ENCODE results near the gene CHRNG.

CHRNG gene

GRCh38 chr2:232539298-232540231, at the start of gene CHRNG:
TSS of gene CHRNG (plus strand) at chr2:232539692. CDS start at chr2:232539748, 56 bp downstream.
- DNase-seq: no peak

- no peak for DNase-seq
Measured at GRCh38 chr2:232490221-232491138, 49.0 kb upstream of the CHRNG start.

GRCh38 chr2:232491139-232491780, 48.2 kb upstream of the CHRNG start:
- DNase-seq: no peak

GRCh38 chr2:232492236-232492848, 47.1 kb upstream of the CHRNG start:
- no peak for DNase-seq

GRCh38 chr2:232492963-232493700, 46.4 kb upstream of the CHRNG start:
- no peak for DNase-seq

GRCh38 chr2:232493701-232494474, 45.6 kb upstream of the CHRNG start:
- no peak for DNase-seq

GRCh38 chr2:232494542-232494941, 45.0 kb upstream of the CHRNG start:
- no peak for DNase-seq

- no peak for DNase-seq
Measured at GRCh38 chr2:232495292-232495691, 44.2 kb upstream of the CHRNG start.

GRCh38 chr2:232496501-232497270, 42.8 kb upstream of the CHRNG start:
- DNase-seq: no peak

- no peak for DNase-seq
Measured at GRCh38 chr2:232497348-232497747, 42.1 kb upstream of the CHRNG start.

- DNase-seq: no peak
Measured at GRCh38 chr2:232498452-232498851, 41.0 kb upstream of the CHRNG start.

GRCh38 chr2:232501331-232501771, 38.1 kb upstream of the CHRNG start:
- DNase-seq: no peak

- DNase-seq: no peak
Measured at GRCh38 chr2:232501794-232502390, 37.6 kb upstream of the CHRNG start.

GRCh38 chr2:232502511-232502910, 37.0 kb upstream of the CHRNG start:
- DNase-seq: no peak

- DNase-seq: no peak
Measured at GRCh38 chr2:232502911-232503808, 36.3 kb upstream of the CHRNG start.

- DNase-seq: no peak
Measured at GRCh38 chr2:232503809-232504323, 35.6 kb upstream of the CHRNG start.

GRCh38 chr2:232504438-232504837, 35.1 kb upstream of the CHRNG start:
- DNase-seq: no peak

- DNase-seq: no peak
Measured at GRCh38 chr2:232505856-232506255, 33.6 kb upstream of the CHRNG start.

Data from cortex of kidney (tissue), 1 donor.